ENCODE measurements around the gene OR51B6. TPM values are rescaled to one million over a fixed set of nuclear protein-coding genes. Genes with fewer than 3 reads are reported as not detected.

The OR51B6 gene
- total RNA-seq, 1 experiment from 2014 or later: not detected

Other genes starting within 250 kb of the OR51B6 start
- not detected for gene OR52A5, start 213.2 kb upstream of the OR51B6 start, total RNA-seq (2021; ENCODE audit: unreplicated experiment)
- gene OR52A1, start 196.8 kb upstream of the OR51B6 start, total RNA-seq (2021; ENCODE audit: unreplicated experiment): not detected
- gene OR51V1, start 150.8 kb upstream of the OR51B6 start, total RNA-seq (2021; ENCODE audit: unreplicated experiment): not detected
- gene HBB, start 124.4 kb upstream of the OR51B6 start, total RNA-seq (2021; ENCODE audit: unreplicated experiment): not detected
- gene HBD, start 117.0 kb upstream of the OR51B6 start, total RNA-seq (2021; ENCODE audit: unreplicated experiment): not detected
- gene HBG1, start 101.7 kb upstream of the OR51B6 start, total RNA-seq (2021; ENCODE audit: unreplicated experiment): 3.6 TPM
- 48.1 TPM for gene HBG2, start 96.7 kb upstream of the OR51B6 start, total RNA-seq (2021; ENCODE audit: unreplicated experiment)
- gene HBE1, start 81.6 kb upstream of the OR51B6 start, total RNA-seq (2021; ENCODE audit: unreplicated experiment): 212 TPM
- 43.7 TPM for gene OR51B4, start 49.6 kb upstream of the OR51B6 start, total RNA-seq (2021; ENCODE audit: unreplicated experiment)
- gene OR51B2, start 27.2 kb upstream of the OR51B6 start, total RNA-seq (2021; ENCODE audit: unreplicated experiment): 17.1 TPM
- gene OR51B5, start 8.0 kb upstream of the OR51B6 start, total RNA-seq (2021; ENCODE audit: unreplicated experiment): 140 TPM
- not detected for gene OR51M1, start 32.3 kb downstream of the OR51B6 start, total RNA-seq (2021; ENCODE audit: unreplicated experiment)
- not detected for gene OR51Q1, start 70.6 kb downstream of the OR51B6 start, total RNA-seq (2021; ENCODE audit: unreplicated experiment)
- 23.1 TPM for gene OR51I1, start 90.0 kb downstream of the OR51B6 start, total RNA-seq (2021; ENCODE audit: unreplicated experiment)
- gene OR51I2, start 97.8 kb downstream of the OR51B6 start, total RNA-seq (2021; ENCODE audit: unreplicated experiment): not detected
- gene OR52D1, start 137.2 kb downstream of the OR51B6 start, total RNA-seq (2021; ENCODE audit: unreplicated experiment): not detected
- not detected for gene UBQLN3, start 158.4 kb downstream of the OR51B6 start, total RNA-seq (2021; ENCODE audit: unreplicated experiment)
- gene UBQLNL, start 165.2 kb downstream of the OR51B6 start, total RNA-seq (2021; ENCODE audit: unreplicated experiment): not detected
- not detected for gene OR52H1, start 197.0 kb downstream of the OR51B6 start, total RNA-seq (2021; ENCODE audit: unreplicated experiment)
- not detected for gene OR52B6, start 229.4 kb downstream of the OR51B6 start, total RNA-seq (2021; ENCODE audit: unreplicated experiment)
- gene TRIM6, start 245.1 kb downstream of the OR51B6 start, total RNA-seq (2021; ENCODE audit: unreplicated experiment): 3.0 TPM